ENCODE results near the gene YIPF4. TPM values are rescaled to one million over a fixed set of nuclear protein-coding genes. Genes with fewer than 3 reads are reported as not detected.
A peak's percentile ranks its signal among the peaks of the same experiment; 100 is the strongest.
"Not testable (repeated sequence)": the region's sequence is repeated elsewhere in the genome, so short reads cannot be mapped to it uniquely, and the experiment has no call there.

The YIPF4 gene
- polyA plus RNA-seq, 4 donors, result 70.0 to 83.3 (median 75.8) TPM

GRCh38 chr2:32284321-32284720 is 6.6 kb downstream of the YIPF4 start:
- no peak for DNase-seq (ENCODE audit: low read depth in 4 of 4, low spot score in 3 of 4)

- no peak for DNase-seq (ENCODE audit: low read depth in 4 of 4, low spot score in 3 of 4)
Observed at GRCh38 chr2:32289165-32289999, 11.7 kb downstream of the YIPF4 start.

- no peak for DNase-seq (ENCODE audit: low read depth in 4 of 4, low spot score in 3 of 4)
Observed at GRCh38 chr2:32290000-32290339, 12.3 kb downstream of the YIPF4 start.

GRCh38 chr2:32291746-32292145 is 14.0 kb downstream of the YIPF4 start:
- no peak for DNase-seq (ENCODE audit: low read depth in 4 of 4, low spot score in 3 of 4)

- DNase-seq (ENCODE audit: low read depth in 4 of 4, low spot score in 3 of 4), result not testable (repeated sequence)
Observed at GRCh38 chr2:32293493-32293892, 15.8 kb downstream of the YIPF4 start.

GRCh38 chr2:32293966-32294562 is 16.4 kb downstream of the YIPF4 start:
- DNase-seq (ENCODE audit: low read depth in 4 of 4, low spot score in 3 of 4), result not testable (repeated sequence)

- DNase-seq (ENCODE audit: low read depth in 4 of 4, low spot score in 3 of 4), result no peak
Observed at GRCh38 chr2:32310577-32310976, 32.9 kb downstream of the YIPF4 start.

- DNase-seq (ENCODE audit: low read depth in 4 of 4, low spot score in 3 of 4), result no peak
Observed at GRCh38 chr2:32314886-32315285, 37.2 kb downstream of the YIPF4 start.

- not testable (repeated sequence) for DNase-seq (ENCODE audit: low read depth in 4 of 4, low spot score in 3 of 4)
Observed at GRCh38 chr2:32328679-32329078, 51.0 kb downstream of the YIPF4 start.

- DNase-seq (ENCODE audit: low read depth in 4 of 4, low spot score in 3 of 4), result not testable (repeated sequence)
Observed at GRCh38 chr2:32329180-32329980, 51.7 kb downstream of the YIPF4 start.

- no peak for DNase-seq (ENCODE audit: low read depth in 4 of 4, low spot score in 3 of 4)
Observed at GRCh38 chr2:32330136-32330535, 52.4 kb downstream of the YIPF4 start.

- no peak for DNase-seq (ENCODE audit: low read depth in 4 of 4, low spot score in 3 of 4)
Observed at GRCh38 chr2:32342801-32343200, 65.1 kb downstream of the YIPF4 start.

- not testable (repeated sequence) for DNase-seq (ENCODE audit: low read depth in 4 of 4, low spot score in 3 of 4)
Observed at GRCh38 chr2:32350797-32351196, 73.1 kb downstream of the YIPF4 start.

- peak in 1 of 4 donors; percentile 35 for DNase-seq (ENCODE audit: low read depth in 4 of 4, low spot score in 3 of 4)
Observed at GRCh38 chr2:32355976-32356680, 78.4 kb downstream of the YIPF4 start.

- DNase-seq (ENCODE audit: low read depth in 4 of 4, low spot score in 3 of 4), result peak; percentile 89 to 93 (median 92)
Observed at GRCh38 chr2:32356681-32357317, 79.1 kb downstream of the YIPF4 start, which contains the start of gene BIRC6. BIRC6 (plus strand) TSS chr2:32357023; CDS start chr2:32357162, 139 bp downstream.

- peak in 3 of 4 donors; percentile 20 to 58 (median 22) for DNase-seq (ENCODE audit: low read depth in 4 of 4, low spot score in 3 of 4)
Observed at GRCh38 chr2:32357318-32358110, 79.8 kb downstream of the YIPF4 start.

- DNase-seq (ENCODE audit: low read depth in 4 of 4, low spot score in 3 of 4), result peak in 2 of 4 donors; percentile 12 to 18
Observed at GRCh38 chr2:32358111-32358482, 80.4 kb downstream of the YIPF4 start.

GRCh38 chr2:32360416-32360815 is 82.7 kb downstream of the YIPF4 start:
- no peak for DNase-seq (ENCODE audit: low read depth in 4 of 4, low spot score in 3 of 4)

GRCh38 chr2:32362997-32363396 is 85.3 kb downstream of the YIPF4 start:
- DNase-seq (ENCODE audit: low read depth in 4 of 4, low spot score in 3 of 4), result not testable (repeated sequence)
